Measurements from ENCODE around the gene PCNX4. TPM values are rescaled to one million over a fixed set of nuclear protein-coding genes. Genes with fewer than 3 reads are reported as not detected.

The PCNX4 gene
- total RNA-seq (2022; extraction: Qiagen RNA extraction; ENCODE audit: low read depth): 29.8 to 36.3 TPM (median 30.9 TPM) in 5 replicates

GRCh38 chr14:60091550-60092525, at the start of gene PCNX4:
Gene PCNX4, plus strand, starts transcription at chr14:60091923. Its CDS starts 15,716 bp downstream, at chr14:60107639.

GRCh38 chr14:60164712-60165546, 73.2 kb downstream of the PCNX4 start, which contains the start of gene DHRS7:
Gene DHRS7, minus strand, starts transcription at chr14:60165398. Its CDS starts 89 bp downstream, at chr14:60165309.

Other genes starting within 250 kb of the PCNX4 start
- not detected in 5 replicates for gene RTN1, start 221.1 kb upstream of the PCNX4 start, total RNA-seq (2022; extraction: Qiagen RNA extraction; ENCODE audit: low read depth)
- not detected in 5 replicates for gene LRRC9, start 171.8 kb upstream of the PCNX4 start, total RNA-seq (2022; extraction: Qiagen RNA extraction; ENCODE audit: low read depth)
- gene DHRS7, start 73.5 kb downstream of the PCNX4 start, total RNA-seq (2022; extraction: Qiagen RNA extraction; ENCODE audit: low read depth): 78.1 to 88.9 TPM (median 80.9 TPM) in 5 replicates
- 40.8 to 45.2 TPM (median 43.0 TPM) in 5 replicates for gene PPM1A, start 157.3 kb downstream of the PCNX4 start, total RNA-seq (2022; extraction: Qiagen RNA extraction; ENCODE audit: low read depth)